Vagina (tissue), 2 donors: Measurements from ENCODE around the gene TGIF2. TPM values are rescaled to one million over a fixed set of nuclear protein-coding genes. Genes with fewer than 3 reads are reported as not detected.

ENCODE experiments used
- DNase-seq, 2 donors: peaks; one replicate each; pipeline ENCODE4 v3.0.0-alpha.2; 2017; ENCODE audit errors: extremely low spot score in 2 of 2
- H3K27ac ChIP-seq: fragments of 200-600 bp; sonication (generic); one replicate; pipeline ENCODE4 v1.5.1; 2019
- H3K27me3 ChIP-seq: fragments of 200-600 bp; sonication (generic); one replicate; pipeline ENCODE4 v1.5.1; 2019
- H3K36me3 ChIP-seq, 2 donors: fragments of 200-600 bp; sonication (generic); one replicate each; pipeline ENCODE4 v1.5.1; 2017 to 2019
- H3K4me1 ChIP-seq: fragments of 200-600 bp; sonication (generic); one replicate; pipeline ENCODE4 v1.5.1; 2019
- H3K4me3 ChIP-seq, 2 donors: fragments of 200-600 bp; sonication (generic); 1 replicate in 1 of 2; 2 replicates in 1 of 2; pipeline ENCODE4 v1.5.1; 2016 to 2019
- H3K9me3 ChIP-seq: fragments of 200-600 bp; sonication (generic); one replicate; pipeline ENCODE4 v1.5.1; 2019
- CTCF ChIP-seq, 3 experiments: fragments of 450-650 bp in 2 of 3; fragments of 200-600 bp in 1 of 3; sonication (generic) in 1 of 3; IDR thresholded peaks; one replicate each; pipeline ENCODE4 v1.5.1; 2017 to 2019; ENCODE audit warnings: antibody characterized with exemption in 3 of 3, mild to moderate bottlenecking in 2 of 3, moderate library complexity in 2 of 3
- POLR2A ChIP-seq, 2 donors: fragments of 450-650 bp; IDR thresholded peaks; one replicate each; pipeline ENCODE4 v1.6.1; 2017; ENCODE audit warnings: antibody characterized with exemption in 2 of 2, mild to moderate bottlenecking in 2 of 2, moderate library complexity in 2 of 2
- POLR2AphosphoS5 ChIP-seq, 2 donors: sonication (generic); formaldehyde crosslinking; IDR thresholded peaks; one replicate each; pipeline ENCODE4 v1.9.0; 2017; ENCODE audit warnings: antibody characterized with exemption in 2 of 2, mild to moderate bottlenecking in 2 of 2, low read depth in 1 of 2; ENCODE audit not compliant: insufficient read depth in 1 of 2
- intact Hi-C: fragments of 100-400 bp; cut with DNase I; formaldehyde crosslinking; loops from one replicate; pipeline ENCODE4 v1.15.1; 2023
- total RNA-seq: library from RNA; depleted of rRNA; stranded (reverse); fragments of >200 nt; gene quantifications from one replicate; pipeline ENCODE4 v1.2.3, GENCODE V29; 2016

TGIF2 gene
- total RNA-seq, 1 donor from 2014 or later, result 9.3 TPM

GRCh38 chr20:36543184-36544133 lies 29.9 kb upstream of the TGIF2 start:
- no peaks in the 10 kb centered on the region for H3K27me3 ChIP-seq
- no peak for DNase-seq
- no peaks in the 10 kb centered on the region for H3K9me3 ChIP-seq
- H3K4me3 ChIP-seq, result peak overlapping the region; percentile 62 to 77
- peak overlapping the region; percentile 94 for H3K27ac ChIP-seq
- peaks cover 0 to 12% of the 10 kb centered on the region in 2 donors for H3K36me3 ChIP-seq
- H3K4me1 ChIP-seq, result peaks cover 34% of the 10 kb centered on the region
- intact Hi-C loops, result loop anchor here (5.0 kb wide), 1 partner anchor 81 kb away; no protein-coding TSS in a partner anchor
- TF ChIP-seq POLR2AphosphoS5 (IDR thresholded peaks at IDR 0.05; ENCODE audit: insufficient read depth in 1 of 2, low read depth in 1 of 2) (peak in 1 of 2 donors; percentile 81), CTCF (IDR thresholded peaks at IDR 0.05) (no peak), POLR2A (IDR thresholded peaks at IDR 0.05) (no peak)

GRCh38 chr20:36544134-36545018 lies 29.0 kb upstream of the TGIF2 start:
- TF ChIP-seq CTCF (IDR thresholded peaks at IDR 0.05) (no peak), POLR2A (IDR thresholded peaks at IDR 0.05) (no peak), POLR2AphosphoS5 (IDR thresholded peaks at IDR 0.05; ENCODE audit: insufficient read depth in 1 of 2, low read depth in 1 of 2) (no peak)
- peaks cover 34% of the 10 kb centered on the region for H3K4me1 ChIP-seq
- peak overlapping the region; percentile 94 for H3K27ac ChIP-seq
- no peaks in the 10 kb centered on the region for H3K27me3 ChIP-seq
- no peaks in the 10 kb centered on the region for H3K9me3 ChIP-seq
- no peak for DNase-seq
- intact Hi-C loops, result loop anchor here (5.0 kb wide), 1 partner anchor 82 kb away; no protein-coding TSS in a partner anchor
- peaks cover 0 to 12% of the 10 kb centered on the region in 2 donors for H3K36me3 ChIP-seq
- H3K4me3 ChIP-seq, result peak overlapping the region; percentile 62 to 77

- intact Hi-C loops, result no loop called here
- Histone ChIP-seq H3K27ac (no peak overlapping the region), H3K27me3 (no peaks in the 10 kb centered on the region), H3K4me3 (no peak overlapping the region), H3K4me1 (peaks cover 40% of the 10 kb centered on the region), H3K36me3 (peaks cover 0 to 12% of the 10 kb centered on the region in 2 donors), H3K9me3 (no peaks in the 10 kb centered on the region)
- no peak for DNase-seq
- TF ChIP-seq CTCF (IDR thresholded peaks at IDR 0.05), result no peak
- no peak for TF ChIP-seq POLR2A (IDR thresholded peaks at IDR 0.05)
- TF ChIP-seq POLR2AphosphoS5 (IDR thresholded peaks at IDR 0.05; ENCODE audit: insufficient read depth in 1 of 2, low read depth in 1 of 2), result no peak
Observed at GRCh38 chr20:36546111-36546736, 27.2 kb upstream of the TGIF2 start.

- Histone ChIP-seq H3K27ac (no peak overlapping the region), H3K4me1 (peaks cover 32% of the 10 kb centered on the region), H3K27me3 (no peaks in the 10 kb centered on the region), H3K36me3 (peaks cover 0 to 12% of the 10 kb centered on the region in 2 donors), H3K4me3 (no peak overlapping the region), H3K9me3 (no peaks in the 10 kb centered on the region)
- no peak for DNase-seq
- no peak for TF ChIP-seq POLR2AphosphoS5 (IDR thresholded peaks at IDR 0.05; ENCODE audit: insufficient read depth in 1 of 2, low read depth in 1 of 2)
- no peak for TF ChIP-seq POLR2A (IDR thresholded peaks at IDR 0.05)
- TF ChIP-seq CTCF (IDR thresholded peaks at IDR 0.05), result no peak
- intact Hi-C loops, result no loop called here
Observed at GRCh38 chr20:36547186-36548005, 26.0 kb upstream of the TGIF2 start.
